ENCODE data around the gene SCLY. TPM values are rescaled to one million over a fixed set of nuclear protein-coding genes. Genes with fewer than 3 reads are reported as not detected.

Gene SCLY
- total RNA-seq, 1 experiment from 2014 or later, result 21.7 TPM

- Mint-ChIP-seq H3K27me3 (ENCODE audit: insufficient read depth, unreplicated experiment) (no peaks in the 10 kb centered on the region), H3K4me1 (ENCODE audit: low read depth, unreplicated experiment) (no peaks in the 10 kb centered on the region), H3K4me3 (ENCODE audit: unreplicated experiment) (no peak overlapping the region), H3K27ac (ENCODE audit: unreplicated experiment) (no peak overlapping the region), H3K36me3 (ENCODE audit: insufficient read depth, unreplicated experiment) (peaks cover 44% of the 10 kb centered on the region), H3K9me3 (ENCODE audit: unreplicated experiment) (peaks cover 13% of the 10 kb centered on the region)
- intact Hi-C loops (cut with micrococcal nuclease; ENCODE audit: unreplicated experiment), result no loop called here
- ChIA-PET CTCF (no interaction called here), POLR2A (no interaction called here)
- Histone ChIP-seq H3K4me3 (ENCODE audit: low read depth, low read length) (no peak overlapping the region), H3K4me1 (no peaks in the 10 kb centered on the region), H3K36me3 (ENCODE audit: control insufficient read depth, insufficient read depth, low read length) (no peaks in the 10 kb centered on the region), H3K27me3 (replicated peaks; ENCODE audit: control insufficient read depth, insufficient read depth, low read length) (no peaks in the 10 kb centered on the region), H3K9me3 (no peaks in the 10 kb centered on the region)
- no TSS peak for BruUV-seq (replicated peaks)
- no peak for DNase-seq
- TF ChIP-seq CTCF (IDR thresholded peaks at IDR 0.05; ENCODE audit: insufficient read depth in 1 of 2, low read depth in 1 of 2, low read length in 1 of 2, severe bottlenecking in 1 of 2, unreplicated experiment in 1 of 2), result no peak
Measured at GRCh38 chr2:238077292-238077691, 16.5 kb downstream of the SCLY start.

- DNase-seq, result no peak
- peaks cover 13% of the 10 kb centered on the region for H3K9me3 Mint-ChIP-seq (ENCODE audit: unreplicated experiment)
- ChIA-PET CTCF (no interaction called here), POLR2A (no interaction called here)
- no peak overlapping the region for H3K27ac Mint-ChIP-seq (ENCODE audit: unreplicated experiment)
- no peak overlapping the region for H3K4me3 Mint-ChIP-seq (ENCODE audit: unreplicated experiment)
- H3K9me3 ChIP-seq, result no peaks in the 10 kb centered on the region
- H3K4me3 ChIP-seq (ENCODE audit: low read depth, low read length), result no peak overlapping the region
- H3K27me3 Mint-ChIP-seq (ENCODE audit: insufficient read depth, unreplicated experiment), result no peaks in the 10 kb centered on the region
- intact Hi-C loops (cut with micrococcal nuclease; ENCODE audit: unreplicated experiment), result no loop called here
- no peak for TF ChIP-seq CTCF (IDR thresholded peaks at IDR 0.05; ENCODE audit: insufficient read depth in 1 of 2, low read depth in 1 of 2, low read length in 1 of 2, severe bottlenecking in 1 of 2, unreplicated experiment in 1 of 2)
- H3K36me3 ChIP-seq (ENCODE audit: control insufficient read depth, insufficient read depth, low read length), result peaks cover 2% of the 10 kb centered on the region
- no TSS peak for BruUV-seq (replicated peaks)
- H3K36me3 Mint-ChIP-seq (ENCODE audit: insufficient read depth, unreplicated experiment), result peaks cover 39% of the 10 kb centered on the region
- no peaks in the 10 kb centered on the region for H3K4me1 Mint-ChIP-seq (ENCODE audit: low read depth, unreplicated experiment)
- no peaks in the 10 kb centered on the region for H3K27me3 ChIP-seq (replicated peaks; ENCODE audit: control insufficient read depth, insufficient read depth, low read length)
- H3K4me1 ChIP-seq, result no peaks in the 10 kb centered on the region
Measured at GRCh38 chr2:238079874-238080327, 19.1 kb downstream of the SCLY start.

GRCh38 chr2:238080518-238080917, 19.7 kb downstream of the SCLY start:
- Mint-ChIP-seq H3K9me3 (ENCODE audit: unreplicated experiment) (peaks cover 13% of the 10 kb centered on the region), H3K27ac (ENCODE audit: unreplicated experiment) (no peak overlapping the region), H3K4me3 (ENCODE audit: unreplicated experiment) (no peak overlapping the region), H3K36me3 (ENCODE audit: insufficient read depth, unreplicated experiment) (peaks cover 37% of the 10 kb centered on the region), H3K27me3 (ENCODE audit: insufficient read depth, unreplicated experiment) (no peaks in the 10 kb centered on the region), H3K4me1 (ENCODE audit: low read depth, unreplicated experiment) (no peaks in the 10 kb centered on the region)
- CTCF ChIA-PET, result no interaction called here
- Histone ChIP-seq H3K9me3 (no peaks in the 10 kb centered on the region), H3K4me3 (ENCODE audit: low read depth, low read length) (no peak overlapping the region), H3K4me1 (no peaks in the 10 kb centered on the region), H3K36me3 (ENCODE audit: control insufficient read depth, insufficient read depth, low read length) (peaks cover 2% of the 10 kb centered on the region), H3K27me3 (replicated peaks; ENCODE audit: control insufficient read depth, insufficient read depth, low read length) (no peaks in the 10 kb centered on the region)
- no TSS peak for BruUV-seq (replicated peaks)
- POLR2A ChIA-PET, result no interaction called here
- intact Hi-C loops (cut with micrococcal nuclease; ENCODE audit: unreplicated experiment), result no loop called here
- no peak for DNase-seq
- TF ChIP-seq CTCF (IDR thresholded peaks at IDR 0.05; ENCODE audit: insufficient read depth in 1 of 2, low read depth in 1 of 2, low read length in 1 of 2, severe bottlenecking in 1 of 2, unreplicated experiment in 1 of 2), result no peak

Measured in Caco-2 (cell line).